H9 (cell line): ENCODE results near the gene MUC22. TPM values are rescaled to one million over a fixed set of nuclear protein-coding genes. Genes with fewer than 3 reads are reported as not detected.

Experiments
- DNase-seq: peaks from one replicate; pipeline ENCODE4 v3.0.0-alpha.2; 2017
- H2AFZ ChIP-seq: one replicate; pipeline ENCODE4 v1.6.1; 2013; ENCODE audit warnings: mild to moderate bottlenecking, low read length, control low read depth, moderate library complexity
- H2AK5ac ChIP-seq: 2 replicates; pipeline ENCODE4 v1.6.1; 2013; ENCODE audit warnings: low read length, control low read depth, mixed read lengths; ENCODE audit not compliant: insufficient read length
- H2BK120ac ChIP-seq: one replicate; pipeline ENCODE4 v1.6.1; 2013; ENCODE audit warnings: low read depth, mild to moderate bottlenecking, low read length, control low read depth, inconsistent platforms; ENCODE audit not compliant: poor library complexity, severe bottlenecking
- H2BK12ac ChIP-seq: 2 replicates; pipeline ENCODE4 v1.6.1; 2013; ENCODE audit warnings: low read length, control low read depth, mixed read lengths, low read depth; ENCODE audit not compliant: insufficient read length
- H2BK15ac ChIP-seq: 2 replicates; pipeline ENCODE4 v1.6.1; 2013; ENCODE audit warnings: low read depth, low read length, control low read depth
- H2BK20ac ChIP-seq: one replicate; pipeline ENCODE4 v1.6.1; 2013; ENCODE audit warnings: low read depth, mild to moderate bottlenecking, low read length, control low read depth, inconsistent platforms; ENCODE audit not compliant: poor library complexity, severe bottlenecking
- H2BK5ac ChIP-seq: 2 replicates; pipeline ENCODE4 v1.6.1; 2013; ENCODE audit warnings: low read length, control low read depth, mixed read lengths; ENCODE audit not compliant: insufficient read length
- H3K14ac ChIP-seq: 2 replicates; pipeline ENCODE4 v1.6.1; 2013; ENCODE audit warnings: low read length, control low read depth; ENCODE audit not compliant: insufficient read depth
- H3K18ac ChIP-seq: 2 replicates; pipeline ENCODE4 v1.6.1; 2013; ENCODE audit warnings: low read depth, mild to moderate bottlenecking, mixed read lengths, low read length, control low read depth; ENCODE audit not compliant: insufficient read length
- H3K23ac ChIP-seq: 2 replicates; pipeline ENCODE4 v1.6.1; 2013; ENCODE audit warnings: low read length, control low read depth, mixed read lengths, low read depth; ENCODE audit not compliant: insufficient read length
- H3K23me2 ChIP-seq: 2 replicates; pipeline ENCODE4 v1.6.1; 2013; ENCODE audit warnings: low read depth, mild to moderate bottlenecking, mixed read lengths, low read length, control low read depth; ENCODE audit not compliant: insufficient read length, poor library complexity, severe bottlenecking
- H3K27ac ChIP-seq: 2 replicates; pipeline ENCODE4 v1.5.1; 2013; ENCODE audit warnings: low read length, control low read depth, mixed read lengths, low read depth; ENCODE audit not compliant: insufficient read length
- H3K27me3 ChIP-seq: 2 replicates; pipeline ENCODE4 v1.6.1; 2013; ENCODE audit warnings: low read length, control low read depth, inconsistent platforms; ENCODE audit not compliant: insufficient read depth
- H3K4ac ChIP-seq: 2 replicates; pipeline ENCODE4 v1.6.1; 2013; ENCODE audit warnings: low read depth, mild to moderate bottlenecking, control low read depth, inconsistent platforms, low read length, moderate library complexity
- H3K4me1 ChIP-seq: 2 replicates; pipeline ENCODE4 v1.6.1; 2013; ENCODE audit warnings: low read length, control low read depth, inconsistent platforms; ENCODE audit not compliant: insufficient read depth
- H3K4me2 ChIP-seq: 2 replicates; pipeline ENCODE4 v1.6.1; 2013; ENCODE audit warnings: low read length, control low read depth, mixed read lengths; ENCODE audit not compliant: insufficient read length, insufficient read depth
- H3K56ac ChIP-seq: 2 replicates; pipeline ENCODE4 v1.6.1; 2013; ENCODE audit warnings: low read depth, mild to moderate bottlenecking, mixed read lengths, low read length, control low read depth; ENCODE audit not compliant: insufficient read length
- H3K79me1 ChIP-seq: 2 replicates; pipeline ENCODE4 v1.6.1; 2013; ENCODE audit warnings: low read depth, mild to moderate bottlenecking, moderate library complexity, low read length, control low read depth, inconsistent platforms; ENCODE audit not compliant: insufficient read depth, poor library complexity, severe bottlenecking
- H3K79me2 ChIP-seq: 2 replicates; pipeline ENCODE4 v1.6.1; 2013; ENCODE audit warnings: low read length, control low read depth, inconsistent platforms; ENCODE audit not compliant: insufficient read depth
- H3K9ac ChIP-seq: 2 replicates; pipeline ENCODE4 v1.6.1; 2013; ENCODE audit warnings: low read length, control low read depth, mixed read lengths; ENCODE audit not compliant: insufficient read length; ENCODE audit errors: extremely low read depth
- H3K9me3 ChIP-seq: one replicate; pipeline ENCODE4 v1.6.1; 2013; ENCODE audit warnings: low read depth, low read length, inconsistent platforms; ENCODE audit not compliant: control insufficient read depth
- H3T11ph ChIP-seq: one replicate; pipeline ENCODE4 v1.6.1; 2013; ENCODE audit warnings: mild to moderate bottlenecking, low read length, control low read depth, inconsistent platforms
- H4K20me1 ChIP-seq: one replicate; pipeline ENCODE4 v1.6.1; 2013; ENCODE audit not compliant: control insufficient read depth, insufficient read length, insufficient read depth
- H4K5ac ChIP-seq: 2 replicates; pipeline ENCODE4 v1.6.1; 2013; ENCODE audit warnings: low read depth, mild to moderate bottlenecking, mixed read lengths, low read length, control low read depth; ENCODE audit not compliant: insufficient read length
- H4K8ac ChIP-seq: replicated peaks from 2 replicates; pipeline ENCODE4 v1.6.1; 2013; ENCODE audit warnings: low read length, control low read depth, mixed read lengths, low read depth; ENCODE audit not compliant: insufficient read length
- H4K91ac ChIP-seq: 2 replicates; pipeline ENCODE4 v1.6.1; 2013; ENCODE audit warnings: low read depth, mild to moderate bottlenecking, moderate library complexity, mixed read lengths, low read length, control low read depth; ENCODE audit not compliant: insufficient read length
- H3K27ac Mint-ChIP-seq, 3 experiments: 2 replicates in 2 of 3; 3 replicates in 1 of 3; pipeline ENCODE4 v1.8.0; 2020 to 2021; ENCODE audit warnings: mixed read lengths in 3 of 3, mild to moderate bottlenecking in 1 of 3, moderate library complexity in 1 of 3
- H3K27me3 Mint-ChIP-seq: 2 replicates; pipeline ENCODE4 v1.8.0; 2021; ENCODE audit warnings: low read depth, mild to moderate bottlenecking, moderate library complexity, mixed read lengths
- H3K36me3 Mint-ChIP-seq, 3 experiments: 2 replicates in 2 of 3; 3 replicates in 1 of 3; pipeline ENCODE4 v1.8.0; 2020 to 2021; ENCODE audit warnings: low read depth in 3 of 3, mixed read lengths in 3 of 3; ENCODE audit not compliant: insufficient read depth in 1 of 3
- H3K4me1 Mint-ChIP-seq, 2 experiments: 2 replicates each; pipeline ENCODE4 v1.8.0; 2020; ENCODE audit warnings: mixed read lengths in 2 of 2
- H3K4me3 Mint-ChIP-seq, 2 experiments: 2 replicates in 1 of 2; 3 replicates in 1 of 2; pipeline ENCODE4 v1.8.0; 2020 to 2021; ENCODE audit warnings: mild to moderate bottlenecking in 2 of 2, mixed read lengths in 2 of 2, moderate library complexity in 1 of 2
- H3K9me3 Mint-ChIP-seq, 2 experiments: 2 replicates in 1 of 2; 3 replicates in 1 of 2; pipeline ENCODE4 v1.8.0; 2020; ENCODE audit warnings: mild to moderate bottlenecking in 2 of 2, mixed read lengths in 2 of 2, moderate library complexity in 1 of 2
- CTCF ChIP-seq: fragments of 200-600 bp; sonication (generic); conservative IDR thresholded peaks from 3 replicates; pipeline ENCODE4 v1.8.0; 2021; ENCODE audit warnings: antibody characterized with exemption, mild to moderate bottlenecking
- WGBS: extraction: QIAGEN DNeasy Blood & Tissue Kit; methylation state at CpG from one replicate; pipeline ENCODE4 v1.1.7; 2013; ENCODE audit warnings: missing lambda C conversion rate, low lambda C conversion rate, mixed read lengths; ENCODE audit not compliant: insufficient read length; ENCODE audit errors: extremely low coverage; 5-methylcytosine and 5-hydroxymethylcytosine counted together
- total RNA-seq: library from RNA; stranded (reverse); gene quantifications from 2 replicates; pipeline ENCODE4 v1.2.1, GENCODE V29; 2021

MUC22 gene
- total RNA-seq, 1 experiment from 2014 or later: not detected

DNA sequence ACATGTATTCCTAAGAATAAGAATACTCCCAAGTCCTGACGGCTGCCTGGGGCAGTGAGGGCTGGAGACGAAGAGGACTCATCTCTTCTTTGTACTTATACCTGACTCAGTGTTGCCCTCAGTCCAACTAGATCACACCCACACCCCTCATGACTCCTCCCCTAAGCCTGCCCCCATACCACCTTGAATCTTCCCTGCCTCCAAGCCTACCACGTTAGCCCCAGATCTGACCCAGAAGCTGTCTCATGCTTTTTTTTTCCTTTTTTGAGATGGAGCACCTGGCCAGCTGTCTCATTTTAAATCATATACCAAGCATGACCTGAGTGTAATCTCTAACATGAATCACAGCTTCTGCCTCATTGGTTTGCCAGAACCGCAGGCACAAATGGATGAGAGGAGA lies 45.2 kb downstream of the MUC22 start:
- Histone ChIP-seq H3K23ac (no peak overlapping the region), H2BK12ac (no peak overlapping the region), H3K9me3 (no peaks in the 10 kb centered on the region), H2AK5ac (no peak overlapping the region), H3K27me3 (no peaks in the 10 kb centered on the region), H3K4ac (no peak overlapping the region), H4K20me1 (no peaks in the 10 kb centered on the region), H3K4me1 (no peaks in the 10 kb centered on the region), H3K79me1 (no peaks in the 10 kb centered on the region), H3K23me2 (no peaks in the 10 kb centered on the region), H3K56ac (no peak overlapping the region), H3K4me2 (no peak overlapping the region), H3K18ac (no peak overlapping the region), H4K91ac (no peak overlapping the region), H3K27ac (no peak overlapping the region), H2BK120ac (no peak overlapping the region), H4K8ac (no peak overlapping the region), H4K5ac (no peak overlapping the region), H2BK5ac (no peak overlapping the region), H3K79me2 (no peaks in the 10 kb centered on the region), H2BK15ac (no peak overlapping the region), H3K14ac (no peak overlapping the region), H2AFZ (no peak overlapping the region), H3K9ac (no peak overlapping the region), H2BK20ac (no peak overlapping the region), H3T11ph (no peak overlapping the region)
- Mint-ChIP-seq H3K4me3 (no peak overlapping the region), H3K9me3 (no peaks in the 10 kb centered on the region; a peak in 1 of 5 replicates), H3K36me3 (no peaks in the 10 kb centered on the region), H3K27me3 (no peaks in the 10 kb centered on the region), H3K27ac (no peak overlapping the region; a peak in 1 of 7 replicates), H3K4me1 (peaks cover 19 to 23% of the 10 kb centered on the region in 2 experiments)
- DNase-seq: no peak
- WGBS: no CpG with 5 or more reads among the region's 4 CpGs
- no peak for TF ChIP-seq CTCF
